Measurements from ENCODE around the gene CCDC152.
"Not testable (repeated sequence)": the region's sequence is repeated elsewhere in the genome, so short reads cannot be mapped to it uniquely, and the experiment has no call there.

The CCDC152 gene, protein sequence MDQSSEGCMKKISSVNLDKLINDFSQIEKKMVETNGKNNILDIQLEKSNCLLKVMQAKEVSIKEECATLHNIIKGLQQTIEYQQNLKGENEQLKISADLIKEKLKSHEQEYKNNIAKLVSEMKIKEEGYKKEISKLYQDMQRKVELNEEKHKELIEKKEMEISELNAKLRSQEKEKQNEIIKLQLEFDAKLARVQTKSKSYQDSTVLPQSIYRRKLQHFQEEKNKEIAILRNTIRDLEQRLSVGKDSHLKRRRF

DNA sequence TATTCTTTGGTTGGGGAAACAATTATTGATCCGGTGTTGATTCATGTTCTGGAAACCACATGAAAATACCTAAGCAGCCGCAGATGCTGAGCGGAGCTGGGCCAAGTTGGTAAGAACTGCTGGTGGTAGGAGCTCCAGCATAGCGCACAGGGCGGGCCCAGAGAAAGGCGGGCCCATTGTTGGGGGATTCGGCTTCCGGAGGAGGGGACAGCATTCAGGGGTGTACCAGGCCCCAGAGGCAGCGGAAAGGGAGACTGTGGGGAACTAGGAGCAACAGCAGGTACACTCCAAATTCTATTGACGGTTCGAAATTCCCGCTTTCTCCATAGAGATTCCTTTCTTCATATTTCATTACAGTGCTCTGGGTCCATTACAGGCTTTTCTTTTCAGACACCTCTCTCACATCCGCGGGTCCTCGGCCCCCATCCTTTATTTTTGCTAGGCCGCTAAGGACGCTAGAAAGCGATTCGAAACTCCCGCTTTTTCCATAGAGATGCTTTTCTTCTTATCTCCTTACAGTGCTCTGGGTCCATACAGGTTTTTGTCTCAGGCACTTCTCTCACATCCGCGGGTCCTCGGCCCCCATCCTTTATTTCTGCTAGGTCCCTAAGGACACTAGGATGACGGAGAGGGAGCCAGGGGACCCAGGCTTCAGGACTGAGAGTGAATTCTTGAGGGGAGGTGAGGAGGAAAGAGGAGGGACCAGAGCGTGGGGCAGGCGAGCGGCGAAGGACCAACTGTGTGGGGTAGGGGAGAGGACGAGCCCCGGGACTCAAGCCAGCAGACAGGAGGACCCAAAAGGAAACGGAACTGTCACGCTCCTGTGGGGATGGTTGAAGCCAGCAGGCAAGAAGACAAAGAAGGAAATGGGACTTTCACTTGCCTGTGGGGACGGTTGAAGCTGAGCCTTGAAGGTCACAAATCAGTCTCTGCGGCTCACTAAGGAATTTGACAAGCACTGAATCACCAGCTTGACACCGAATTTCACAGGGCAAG, at the start of gene CCDC152:
Gene CCDC152 (plus strand): TSS at position 213 of the 996 bp plus-strand sequence. CDS start 2,304 bp downstream, outside the sequence.
- no peak for FAIRE-seq

DNA sequence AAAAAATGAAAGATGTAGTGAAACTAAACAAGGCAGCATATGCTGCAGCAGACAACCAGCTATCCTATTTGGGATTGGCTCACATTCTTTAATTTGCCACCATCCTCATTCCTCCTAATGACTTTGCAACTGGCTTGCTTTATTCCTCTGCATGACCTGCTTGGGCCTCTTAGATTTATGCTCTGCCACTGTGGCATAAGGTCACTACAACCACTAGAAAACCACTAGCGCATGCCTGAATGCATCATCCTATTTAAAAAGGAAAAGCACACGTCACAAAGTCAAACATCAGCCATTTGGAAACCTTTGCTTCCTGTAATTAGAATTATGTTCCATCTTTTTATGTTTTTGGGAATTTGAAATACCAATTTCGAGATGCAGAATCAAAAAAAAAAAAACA, 40.8 kb upstream of the CCDC152 start:
- no peak for FAIRE-seq

DNA sequence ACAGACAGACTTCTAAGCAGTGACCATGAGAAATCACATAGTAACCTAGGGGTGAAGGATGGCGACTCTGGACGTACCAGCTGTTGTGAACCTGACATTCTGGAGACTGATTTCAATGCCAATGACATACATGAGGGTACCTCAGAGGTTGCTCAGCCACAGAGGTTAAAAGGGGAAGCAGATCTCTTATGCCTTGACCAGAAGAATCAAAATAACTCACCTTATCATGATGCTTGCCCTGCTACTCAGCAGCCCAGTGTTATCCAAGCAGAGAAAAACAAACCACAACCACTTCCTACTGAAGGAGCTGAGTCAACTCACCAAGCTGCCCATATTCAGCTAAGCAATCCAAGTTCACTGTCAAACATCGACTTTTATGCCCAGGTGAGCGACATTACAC, 38.0 kb upstream of the CCDC152 start:
- no peak for FAIRE-seq

DNA sequence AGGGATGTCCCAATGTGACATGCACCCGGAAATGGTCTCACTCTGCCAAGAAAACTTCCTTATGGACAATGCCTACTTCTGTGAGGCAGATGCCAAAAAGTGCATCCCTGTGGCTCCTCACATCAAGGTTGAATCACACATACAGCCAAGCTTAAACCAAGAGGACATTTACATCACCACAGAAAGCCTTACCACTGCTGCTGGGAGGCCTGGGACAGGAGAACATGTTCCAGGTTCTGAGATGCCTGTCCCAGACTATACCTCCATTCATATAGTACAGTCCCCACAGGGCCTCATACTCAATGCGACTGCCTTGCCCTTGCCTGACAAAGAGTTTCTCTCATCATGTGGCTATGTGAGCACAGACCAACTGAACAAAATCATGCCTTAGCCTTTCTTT, 37.6 kb upstream of the CCDC152 start:
- no peak for FAIRE-seq

DNA sequence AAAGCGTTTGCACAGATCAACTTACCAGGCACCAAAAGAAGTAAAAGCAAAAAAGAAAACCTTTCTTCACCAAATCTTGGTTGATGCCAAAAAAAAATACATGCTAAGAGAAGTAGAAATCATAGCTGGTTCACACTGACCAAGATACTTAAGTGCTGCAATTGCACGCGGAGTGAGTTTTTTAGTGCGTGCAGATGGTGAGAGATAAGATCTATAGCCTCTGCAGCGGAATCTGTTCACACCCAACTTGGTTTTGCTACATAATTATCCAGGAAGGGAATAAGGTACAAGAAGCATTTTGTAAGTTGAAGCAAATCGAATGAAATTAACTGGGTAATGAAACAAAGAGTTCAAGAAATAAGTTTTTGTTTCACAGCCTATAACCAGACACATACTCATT, 36.4 kb upstream of the CCDC152 start:
- FAIRE-seq, result no peak

DNA sequence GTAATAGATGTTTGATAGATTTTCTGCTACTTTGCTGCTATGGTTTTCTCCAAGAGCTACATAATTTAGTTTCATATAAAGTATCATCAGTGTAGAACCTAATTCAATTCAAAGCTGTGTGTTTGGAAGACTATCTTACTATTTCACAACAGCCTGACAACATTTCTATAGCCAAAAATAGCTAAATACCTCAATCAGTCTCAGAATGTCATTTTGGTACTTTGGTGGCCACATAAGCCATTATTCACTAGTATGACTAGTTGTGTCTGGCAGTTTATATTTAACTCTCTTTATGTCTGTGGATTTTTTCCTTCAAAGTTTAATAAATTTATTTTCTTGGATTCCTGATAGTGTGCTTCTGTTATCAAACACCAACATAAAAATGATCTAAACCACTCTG, 35.1 kb upstream of the CCDC152 start:
- no peak for FAIRE-seq

DNA sequence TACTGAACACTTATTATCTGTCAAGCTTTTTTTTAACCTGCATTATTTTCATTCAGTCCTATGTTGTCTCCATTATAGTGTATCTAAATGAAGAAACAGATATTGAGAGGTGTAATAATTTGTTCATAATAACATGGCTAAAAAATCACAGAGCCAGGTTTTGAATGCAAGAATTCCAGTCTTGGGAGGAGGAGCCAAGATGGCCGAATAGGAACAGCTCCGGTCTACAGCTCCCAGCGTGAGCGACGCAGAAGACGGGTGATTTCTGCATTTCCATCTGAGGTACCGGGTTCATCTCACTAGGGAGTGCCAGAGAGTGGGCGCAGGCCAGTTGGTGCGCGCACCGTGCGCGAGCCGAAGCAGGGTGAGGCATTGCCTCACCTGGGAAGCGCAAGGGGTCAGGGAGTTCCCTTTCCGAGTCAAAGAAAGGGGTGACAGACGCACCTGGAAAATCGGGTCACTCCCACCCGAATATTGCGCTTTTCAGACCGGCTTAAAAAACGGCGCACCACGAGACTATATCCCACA, 22.0 kb upstream of the CCDC152 start:
- not testable (repeated sequence) for FAIRE-seq

DNA sequence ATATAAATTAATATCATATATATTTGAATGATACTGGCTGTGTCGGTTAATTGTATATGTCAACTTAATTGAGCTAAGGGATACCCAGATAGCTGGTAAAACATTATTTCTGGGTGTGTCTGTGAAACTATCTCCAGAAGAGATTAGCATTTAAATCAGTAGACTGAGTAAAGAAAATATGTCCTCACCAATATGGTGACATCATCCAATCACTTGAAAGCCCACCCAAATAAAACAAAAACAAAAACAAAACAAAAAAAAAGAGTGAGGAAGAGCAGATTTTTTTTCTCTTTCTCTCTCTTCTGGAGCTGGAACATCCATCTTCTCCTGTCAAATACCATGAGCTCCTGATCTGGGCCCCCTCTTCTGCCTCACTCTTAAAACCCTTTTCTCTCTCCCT, 15.7 kb upstream of the CCDC152 start:
- FAIRE-seq, result no peak

DNA sequence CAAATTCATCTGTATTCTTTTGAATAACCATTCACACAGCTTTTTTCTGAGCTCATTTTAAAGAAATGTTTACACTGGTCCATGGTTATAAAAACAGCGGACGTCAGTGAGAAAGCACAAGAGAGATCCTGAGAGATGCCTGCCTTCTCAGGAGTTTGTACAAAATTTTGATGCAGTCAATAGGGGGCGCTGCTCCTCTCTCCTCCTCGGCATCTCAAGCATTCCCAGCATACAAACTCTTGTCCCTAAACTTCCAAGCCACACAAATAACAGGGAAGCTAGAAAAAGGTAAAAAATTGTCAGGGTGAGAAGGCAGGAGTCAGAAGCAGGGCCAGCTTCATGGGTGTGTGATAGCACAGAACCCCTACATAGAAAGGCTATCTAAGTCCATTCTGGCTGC, 11.2 kb upstream of the CCDC152 start:
- FAIRE-seq, result no peak

DNA sequence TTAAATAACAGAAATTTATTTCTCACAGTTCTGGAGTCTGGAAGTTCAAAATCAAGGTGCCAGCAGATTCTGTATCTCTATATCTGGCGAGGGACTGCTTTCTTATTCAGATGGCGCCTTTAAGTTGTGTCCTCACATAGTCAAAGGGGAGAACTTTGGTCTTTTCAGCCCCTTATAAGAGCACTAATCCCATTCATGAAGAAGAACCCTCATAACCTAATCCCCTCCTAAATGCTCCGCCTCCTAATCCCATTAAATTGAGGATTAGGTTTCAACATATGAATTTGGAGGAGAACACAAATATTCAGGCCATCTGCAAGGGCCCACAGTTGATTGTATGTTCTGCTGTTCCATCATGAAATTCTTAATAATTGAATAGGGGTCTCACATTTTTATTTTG, 10.8 kb upstream of the CCDC152 start:
- no peak for FAIRE-seq

DNA sequence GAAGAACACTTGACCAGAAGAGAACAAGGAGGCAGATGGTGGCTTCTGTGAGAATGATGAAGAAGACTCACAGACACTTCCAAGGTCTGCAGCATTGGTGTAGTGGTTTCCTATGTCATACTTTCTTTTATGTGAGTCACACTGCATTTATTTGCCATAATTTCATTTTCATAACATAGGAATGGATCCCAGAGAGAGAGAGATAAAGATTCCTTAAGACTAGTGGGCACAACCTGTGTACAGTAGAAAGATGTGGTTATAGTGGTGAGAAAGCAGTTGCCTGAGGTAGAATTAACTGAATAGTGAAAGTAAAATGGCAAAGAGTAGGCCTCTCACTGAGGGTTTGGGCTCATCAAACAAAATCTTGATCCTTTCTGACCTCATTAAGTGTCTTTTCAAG, 7.6 kb upstream of the CCDC152 start:
- no peak for FAIRE-seq

DNA sequence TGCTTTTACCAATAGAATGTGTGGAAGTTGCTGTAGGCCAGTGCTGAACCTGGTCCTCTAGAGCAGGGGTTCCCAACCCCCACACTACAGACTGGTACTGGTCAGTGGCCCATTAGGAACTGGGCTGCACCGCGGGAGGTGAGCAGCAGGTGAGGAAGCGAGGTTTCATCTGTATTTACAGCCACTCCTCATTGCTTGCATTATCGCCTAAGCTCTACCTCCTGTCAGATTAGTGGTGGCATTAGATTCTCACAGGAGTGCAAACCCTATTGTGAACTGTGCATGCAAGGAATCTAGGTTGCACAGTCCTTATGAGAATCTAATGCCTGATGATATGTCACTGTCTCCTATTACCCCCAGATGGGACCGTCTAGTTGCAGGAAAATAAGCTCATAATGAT, 6.1 kb upstream of the CCDC152 start:
- FAIRE-seq, result no peak

DNA sequence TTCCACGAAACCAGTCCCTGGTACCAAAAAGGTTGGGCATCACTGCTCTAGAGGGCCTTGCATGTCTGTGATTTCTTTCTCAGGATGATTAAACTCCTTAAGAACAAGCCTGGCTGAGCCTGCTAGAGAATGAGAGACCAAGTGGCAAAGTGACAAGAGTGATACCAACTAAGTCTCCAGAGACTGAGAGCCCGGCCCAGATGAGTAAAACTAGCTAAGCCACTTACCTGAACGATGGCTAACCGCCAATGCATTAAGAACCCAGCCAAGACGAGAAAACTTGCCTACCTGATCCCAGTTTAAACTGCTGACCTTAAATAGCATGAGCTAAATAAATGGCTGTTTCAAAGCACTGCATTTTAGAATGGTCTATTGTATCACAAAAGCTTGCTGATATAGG, 5.6 kb upstream of the CCDC152 start:
- FAIRE-seq, result no peak

DNA sequence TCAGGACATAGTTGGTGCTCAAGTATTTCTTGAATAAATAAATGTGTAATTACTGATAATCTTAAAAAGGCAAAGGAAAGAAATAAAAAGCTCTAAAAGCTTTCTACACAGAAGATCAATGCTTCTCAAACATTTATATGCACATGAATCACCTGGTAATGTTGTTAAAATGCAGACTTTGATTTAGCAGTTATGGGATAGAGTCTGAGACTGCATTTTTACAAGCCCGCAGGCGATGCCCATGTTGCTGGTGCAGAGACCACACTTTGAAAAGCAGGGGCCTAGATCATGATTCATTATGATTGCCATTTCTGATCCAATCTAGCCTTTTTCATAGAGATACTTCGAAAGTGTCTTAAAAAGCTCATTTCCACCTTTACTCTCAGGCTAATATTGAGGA, 3.5 kb upstream of the CCDC152 start:
- FAIRE-seq, result no peak

DNA sequence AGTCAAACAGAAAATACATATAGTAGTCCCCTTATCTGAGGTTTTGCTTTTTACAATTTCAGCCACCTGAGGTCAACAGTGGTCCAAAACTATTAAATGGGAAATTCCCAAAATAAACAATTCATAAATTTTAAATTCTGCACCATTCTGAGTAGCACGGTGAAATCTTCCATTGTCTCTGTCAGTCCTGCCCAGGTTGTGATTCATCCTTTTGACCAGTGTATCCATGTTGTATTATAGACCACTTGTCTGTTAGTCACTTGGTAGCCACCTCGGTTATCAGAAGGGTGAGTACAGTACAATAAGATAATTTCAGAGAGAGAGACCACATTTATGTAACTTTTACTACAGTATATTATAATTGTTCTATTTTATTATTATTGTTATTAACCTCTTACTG, 2.8 kb downstream of the CCDC152 start:
- no peak for FAIRE-seq

DNA sequence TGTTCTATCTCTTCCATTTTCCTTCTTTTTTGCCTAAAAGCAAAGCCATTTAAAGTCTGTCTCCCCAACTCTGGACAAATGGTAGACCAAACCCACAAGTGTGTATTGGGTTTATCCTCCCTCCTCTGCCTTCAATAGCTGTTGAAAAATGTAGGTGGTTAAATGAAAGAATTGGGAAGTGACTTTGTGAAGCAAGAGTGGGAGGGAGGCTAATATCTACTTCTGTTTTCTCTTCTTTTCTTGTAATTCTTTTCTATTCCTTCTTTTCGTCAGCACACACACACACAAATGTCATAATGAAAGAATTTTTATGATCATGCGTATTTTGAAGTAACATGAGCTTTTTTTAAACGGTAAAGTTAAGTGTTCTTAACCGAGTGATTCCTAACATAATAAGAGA, 3.8 kb downstream of the CCDC152 start:
- FAIRE-seq, result no peak

DNA sequence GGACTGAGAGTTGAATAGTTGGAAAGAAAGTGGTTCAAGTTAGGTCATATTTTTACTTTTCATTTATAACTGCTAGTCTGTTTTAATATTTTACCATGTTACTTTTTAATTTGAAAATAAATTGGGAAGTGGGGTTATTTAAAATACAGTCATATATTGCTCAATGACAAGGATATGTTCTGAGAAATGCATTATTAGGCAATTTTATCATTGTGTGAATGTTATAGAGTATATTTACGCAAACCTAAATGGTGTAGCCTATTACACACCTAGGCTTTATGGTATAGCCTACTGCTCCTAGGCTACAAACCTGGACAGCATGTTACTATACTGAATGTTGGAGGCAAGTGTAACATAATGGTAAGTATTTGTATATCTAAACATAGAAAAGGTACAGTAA, 5.2 kb downstream of the CCDC152 start:
- no peak for FAIRE-seq

DNA sequence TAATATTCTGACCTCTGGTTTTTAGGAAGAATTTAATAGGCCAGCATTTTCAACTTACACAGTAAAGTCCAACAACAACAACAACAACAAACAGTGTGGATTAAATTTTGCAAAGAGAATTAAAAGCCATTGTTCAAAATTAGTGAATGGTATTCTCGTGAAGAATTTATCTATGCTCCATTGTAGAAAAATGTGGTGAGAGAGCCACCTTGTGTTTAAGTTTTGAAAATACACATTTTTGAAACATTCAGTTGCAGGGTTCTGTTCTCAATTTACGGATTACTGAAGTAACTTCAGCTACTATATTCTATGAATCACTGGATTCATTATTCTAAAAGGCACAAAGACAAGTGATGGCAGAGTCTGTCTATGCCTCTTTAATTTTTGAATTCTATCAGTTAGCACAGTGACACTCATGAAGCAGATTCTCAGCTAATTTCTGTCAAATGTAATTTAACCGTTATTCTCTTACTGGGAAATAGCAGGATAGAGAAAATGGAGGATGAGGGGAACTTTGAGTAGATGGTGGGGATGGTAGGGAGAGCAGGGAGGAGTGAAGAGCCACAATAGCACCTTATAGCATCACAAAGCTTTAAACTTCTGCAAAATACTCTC, 11.0 kb downstream of the CCDC152 start:
- FAIRE-seq, result peak; percentile 38

DNA sequence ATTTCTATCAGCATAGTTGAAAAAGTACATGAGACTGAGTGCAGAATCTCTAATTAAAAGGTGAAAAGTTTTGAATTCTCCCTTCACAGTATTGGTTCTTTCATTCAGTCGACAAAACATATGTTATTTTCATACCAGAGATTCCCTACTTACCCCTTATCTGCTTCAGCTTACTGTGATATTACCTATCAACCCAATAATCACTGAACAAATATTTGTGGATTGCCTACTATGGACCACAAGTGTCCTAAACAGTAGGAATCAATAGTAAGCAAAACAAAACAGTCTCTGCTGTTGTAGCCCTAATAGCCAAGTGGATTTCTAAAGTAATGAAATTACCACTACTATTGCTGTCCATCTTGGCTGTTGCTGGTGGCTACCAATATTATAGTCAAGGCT, 11.5 kb downstream of the CCDC152 start:
- no peak for FAIRE-seq

DNA sequence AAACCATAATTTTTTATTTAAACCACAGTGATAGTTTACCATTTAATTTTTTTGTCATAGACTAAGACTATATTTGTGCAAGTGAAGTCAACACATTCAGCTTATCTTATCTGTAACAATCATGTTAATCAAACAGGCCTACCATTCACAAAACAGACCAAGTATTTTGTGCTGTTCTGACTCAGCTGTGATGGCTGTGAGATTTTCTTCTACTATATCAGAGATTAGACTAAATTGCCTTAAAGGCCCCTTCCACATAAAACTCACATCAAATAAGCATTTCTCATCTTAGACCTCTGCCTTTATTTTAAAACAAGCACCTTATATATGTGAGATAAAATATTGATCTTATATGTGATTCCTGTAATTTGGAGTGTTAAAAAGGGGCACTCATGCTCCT, 13.4 kb downstream of the CCDC152 start:
- no peak for FAIRE-seq

DNA sequence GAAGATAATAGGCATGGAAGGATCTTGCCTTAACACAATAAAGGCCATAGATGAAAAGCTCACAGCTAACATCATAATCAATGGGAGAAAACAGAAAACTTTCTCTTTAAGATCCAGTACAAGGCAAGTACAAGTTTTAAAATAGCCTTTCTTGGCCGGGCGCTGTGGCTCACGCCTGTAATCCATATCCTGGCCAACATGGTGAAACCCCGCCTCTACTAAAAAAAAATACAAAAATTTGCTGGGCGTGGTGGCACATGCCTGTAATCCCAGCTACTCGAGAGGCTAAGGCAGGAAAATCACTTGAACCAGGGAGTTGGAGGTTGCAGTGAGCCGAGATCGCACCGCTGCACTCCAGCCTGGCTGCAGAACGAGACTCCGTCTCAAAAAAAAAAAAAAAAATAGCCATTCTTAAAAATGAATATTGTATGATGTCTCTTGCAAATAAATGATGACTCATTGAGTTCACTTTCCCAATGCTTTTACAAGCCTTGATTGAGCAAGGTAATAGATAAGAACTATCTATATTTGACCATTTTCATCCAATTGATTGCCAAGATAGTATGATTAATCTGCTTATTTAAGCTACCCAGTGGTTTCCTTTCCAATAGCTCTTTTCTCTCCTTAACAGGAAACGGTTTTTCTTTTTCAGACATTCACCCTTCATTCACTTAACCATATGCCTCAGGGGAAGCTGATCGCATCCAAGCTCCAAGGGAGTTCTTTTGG, 15.8 kb downstream of the CCDC152 start:
- FAIRE-seq, result no peak

DNA sequence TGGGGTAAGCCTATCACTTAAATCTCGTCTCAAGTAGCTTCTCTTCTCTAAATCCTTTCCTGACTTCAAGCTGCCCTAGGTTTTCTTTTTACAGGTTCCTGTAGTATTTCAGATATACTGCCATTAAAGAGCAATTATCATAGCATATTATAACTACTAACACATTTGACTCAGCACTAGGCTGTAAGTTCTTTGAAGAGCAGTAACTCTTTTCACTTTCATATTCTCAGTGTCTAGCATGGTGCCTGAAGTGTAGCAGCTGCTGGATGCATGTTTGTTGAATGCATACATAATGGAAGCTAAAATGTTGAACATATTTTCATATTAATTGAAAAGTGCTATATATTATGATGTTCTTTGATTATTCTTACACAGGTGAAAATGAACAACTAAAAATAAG, 22.5 kb downstream of the CCDC152 start:
- no peak for FAIRE-seq

DNA sequence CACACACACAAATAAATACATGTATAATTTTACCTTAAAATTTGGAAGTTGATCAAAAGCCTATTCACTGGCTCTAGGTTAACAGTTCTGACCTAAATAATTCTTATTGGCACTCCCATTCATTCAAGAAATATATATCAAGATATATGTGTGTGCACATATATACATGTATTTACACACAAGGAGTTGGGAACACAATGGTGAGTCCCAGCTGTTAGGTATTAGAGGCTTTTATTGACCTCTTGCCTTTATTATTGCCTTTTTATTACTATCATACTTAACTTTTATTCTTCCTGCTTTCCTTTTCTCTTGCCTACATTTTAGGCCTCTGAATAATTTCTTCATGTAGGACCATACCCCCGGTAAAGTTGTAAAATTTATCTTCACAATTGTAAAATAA, 25.0 kb downstream of the CCDC152 start:
- FAIRE-seq, result no peak
